ENCODE results near the gene SIK3. TPM values are rescaled to one million over a fixed set of nuclear protein-coding genes. Genes with fewer than 3 reads are reported as not detected.

The SIK3 gene
- total RNA-seq, 1 experiment from 2014 or later: 34.4 TPM

- DNase-seq (ENCODE audit: low spot score) (no peak), ATAC-seq (no peak)
- Mint-ChIP-seq H3K4me3 (no peak overlapping the region), H3K27me3 (ENCODE audit: low read depth) (no peaks in the 10 kb centered on the region), H3K4me1 (peaks cover 20% of the 10 kb centered on the region), H3K27ac (no peak overlapping the region), H3K36me3 (no peaks in the 10 kb centered on the region; the same call in 1 of the 2 replicates), H3K9me3 (no peaks in the 10 kb centered on the region)
- TF ChIP-seq ESRRA (CRISPR knock-in tag; IDR thresholded peaks at IDR 0.05; ENCODE audit: borderline replicate concordance) (no peak), CREM (CRISPR knock-in tag; IDR thresholded peaks at IDR 0.05) (no peak), NR3C1 (CRISPR knock-in tag; conservative IDR thresholded peaks at IDR 0.05; ENCODE audit: low read depth) (no peak), ZNF396 (CRISPR knock-in tag; IDR thresholded peaks at IDR 0.05; ENCODE audit: borderline replicate concordance) (no peak), SMAD3 (CRISPR knock-in tag; IDR thresholded peaks at IDR 0.05; ENCODE audit: borderline replicate concordance) (no peak), IRF2 (CRISPR knock-in tag; IDR thresholded peaks at IDR 0.05; ENCODE audit: borderline replicate concordance, low read depth) (no peak), ZNF232 (CRISPR knock-in tag; IDR thresholded peaks at IDR 0.05) (no peak), HMGA2 (CRISPR knock-in tag; IDR thresholded peaks at IDR 0.05) (no peak), ATF6 (CRISPR knock-in tag; IDR thresholded peaks at IDR 0.05) (no peak), SMAD4 (CRISPR knock-in tag; IDR thresholded peaks at IDR 0.05) (no peak), ATF1 (CRISPR knock-in tag; IDR thresholded peaks at IDR 0.05) (no peak), ATF2 (CRISPR knock-in tag; IDR thresholded peaks at IDR 0.05; ENCODE audit: borderline replicate concordance, low read depth) (no peak), ZNF138 (CRISPR knock-in tag; conservative IDR thresholded peaks at IDR 0.05) (no peak), ATF3 (CRISPR knock-in tag; conservative IDR thresholded peaks at IDR 0.05) (no peak), ZNF416 (CRISPR knock-in tag; IDR thresholded peaks at IDR 0.05) (no peak), GRHL2 (CRISPR knock-in tag; IDR thresholded peaks at IDR 0.05; ENCODE audit: insufficient replicate concordance, severe bottlenecking) (no peak)
- TF ChIP-seq, protein P1, sequence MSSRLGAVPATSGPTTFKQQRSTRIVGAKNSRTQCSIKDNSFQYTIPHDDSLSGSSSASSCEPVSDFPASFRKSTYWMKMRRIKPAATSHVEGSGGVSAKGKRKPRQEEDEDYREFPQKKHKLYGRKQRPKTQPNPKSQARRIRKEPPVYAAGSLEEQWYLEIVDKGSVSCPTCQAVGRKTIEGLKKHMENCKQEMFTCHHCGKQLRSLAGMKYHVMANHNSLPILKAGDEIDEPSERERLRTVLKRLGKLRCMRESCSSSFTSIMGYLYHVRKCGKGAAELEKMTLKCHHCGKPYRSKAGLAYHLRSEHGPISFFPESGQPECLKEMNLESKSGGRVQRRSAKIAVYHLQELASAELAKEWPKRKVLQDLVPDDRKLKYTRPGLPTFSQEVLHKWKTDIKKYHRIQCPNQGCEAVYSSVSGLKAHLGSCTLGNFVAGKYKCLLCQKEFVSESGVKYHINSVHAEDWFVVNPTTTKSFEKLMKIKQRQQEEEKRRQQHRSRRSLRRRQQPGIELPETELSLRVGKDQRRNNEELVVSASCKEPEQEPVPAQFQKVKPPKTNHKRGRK (CRISPR knock-in tag; IDR thresholded peaks at IDR 0.05; ENCODE audit: borderline replicate concordance): no peak
- TF ChIP-seq, protein P2, sequence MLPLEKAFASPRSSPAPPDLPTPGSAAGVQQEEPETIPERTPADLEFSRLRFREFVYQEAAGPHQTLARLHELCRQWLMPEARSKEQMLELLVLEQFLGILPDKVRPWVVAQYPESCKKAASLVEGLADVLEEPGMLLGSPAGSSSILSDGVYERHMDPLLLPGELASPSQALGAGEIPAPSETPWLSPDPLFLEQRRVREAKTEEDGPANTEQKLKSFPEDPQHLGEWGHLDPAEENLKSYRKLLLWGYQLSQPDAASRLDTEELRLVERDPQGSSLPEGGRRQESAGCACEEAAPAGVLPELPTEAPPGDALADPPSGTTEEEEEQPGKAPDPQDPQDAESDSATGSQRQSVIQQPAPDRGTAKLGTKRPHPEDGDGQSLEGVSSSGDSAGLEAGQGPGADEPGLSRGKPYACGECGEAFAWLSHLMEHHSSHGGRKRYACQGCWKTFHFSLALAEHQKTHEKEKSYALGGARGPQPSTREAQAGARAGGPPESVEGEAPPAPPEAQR (CRISPR knock-in tag; IDR thresholded peaks at IDR 0.05): no peak
- TF ChIP-seq, protein P3, sequence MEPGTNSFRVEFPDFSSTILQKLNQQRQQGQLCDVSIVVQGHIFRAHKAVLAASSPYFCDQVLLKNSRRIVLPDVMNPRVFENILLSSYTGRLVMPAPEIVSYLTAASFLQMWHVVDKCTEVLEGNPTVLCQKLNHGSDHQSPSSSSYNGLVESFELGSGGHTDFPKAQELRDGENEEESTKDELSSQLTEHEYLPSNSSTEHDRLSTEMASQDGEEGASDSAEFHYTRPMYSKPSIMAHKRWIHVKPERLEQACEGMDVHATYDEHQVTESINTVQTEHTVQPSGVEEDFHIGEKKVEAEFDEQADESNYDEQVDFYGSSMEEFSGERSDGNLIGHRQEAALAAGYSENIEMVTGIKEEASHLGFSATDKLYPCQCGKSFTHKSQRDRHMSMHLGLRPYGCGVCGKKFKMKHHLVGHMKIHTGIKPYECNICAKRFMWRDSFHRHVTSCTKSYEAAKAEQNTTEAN (CRISPR knock-in tag; IDR thresholded peaks at IDR 0.05): no peak
- ChIA-PET CTCF (interaction anchor here (0.6 kb wide), 1 partner anchor 20 kb away, joined by 3 read pairs; no protein-coding TSS in a partner anchor), POLR2A (no interaction called here)
Measured at GRCh38 chr11:116933961-116934360, 164.3 kb downstream of the SIK3 start.

Data from WTC11 (cell line).